GM21737 (cell line): ENCODE data around the gene TMEM86A.

Experiments used
- ATAC-seq: cut with Tn5 transposase; IDR thresholded peaks from one replicate; pipeline ENCODE4 v1.9.1; 2021; ENCODE audit warnings: mild to moderate bottlenecking, moderate library complexity; ENCODE audit not compliant: unreplicated experiment

The TMEM86A gene

DNA sequence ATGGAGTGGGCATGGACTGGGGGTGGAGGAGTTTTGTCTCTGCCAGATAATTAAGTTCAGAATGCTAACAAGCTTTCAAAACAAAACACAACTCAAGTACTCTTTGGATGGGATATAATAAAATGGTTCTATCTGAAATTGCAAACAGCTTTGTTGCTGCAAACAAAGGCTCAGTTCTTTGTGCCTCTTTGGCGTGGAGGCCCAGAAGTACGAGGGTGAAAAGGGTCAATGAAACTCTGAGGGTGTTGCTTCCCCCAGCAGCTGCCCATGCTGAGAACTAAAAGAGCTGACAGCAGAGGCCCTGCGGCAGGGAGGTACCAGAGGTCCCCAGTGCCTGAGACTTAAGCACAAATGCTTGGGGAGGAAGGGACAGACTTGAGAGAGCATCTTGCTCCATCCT is 53.9 kb downstream of the TMEM86A start:
- ATAC-seq: no peak

DNA sequence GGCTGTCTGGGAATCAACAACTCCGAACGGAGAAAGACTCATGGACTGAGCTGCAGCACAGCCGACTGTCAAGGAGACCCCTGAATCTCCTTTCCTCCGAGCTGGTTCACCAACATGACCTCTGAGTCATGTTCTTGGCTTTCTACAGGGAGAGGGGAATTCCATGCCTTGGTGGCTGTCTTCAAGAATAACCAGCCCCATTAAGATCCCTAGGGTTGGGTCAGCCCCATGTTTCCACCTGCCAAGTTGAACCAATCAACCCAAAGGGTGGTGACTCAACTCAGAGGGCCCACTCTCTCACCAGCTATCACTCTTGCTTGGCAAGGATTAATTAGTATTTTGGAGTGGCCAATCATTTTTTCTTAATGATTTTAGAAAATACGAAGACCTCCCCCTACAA is 55.7 kb downstream of the TMEM86A start:
- ATAC-seq: no peak
